ENCODE measurements around the gene DSC3. TPM values are rescaled to one million over a fixed set of nuclear protein-coding genes. Genes with fewer than 3 reads are reported as not detected.

The DSC3 gene
- total and polyA plus RNA-seq, 9 of the 15 experiments (the other 6 are each of a cell fraction or from before 2014, with no cell fraction given): 0.01 to 0.40 (median 0.07) TPM

DNA sequence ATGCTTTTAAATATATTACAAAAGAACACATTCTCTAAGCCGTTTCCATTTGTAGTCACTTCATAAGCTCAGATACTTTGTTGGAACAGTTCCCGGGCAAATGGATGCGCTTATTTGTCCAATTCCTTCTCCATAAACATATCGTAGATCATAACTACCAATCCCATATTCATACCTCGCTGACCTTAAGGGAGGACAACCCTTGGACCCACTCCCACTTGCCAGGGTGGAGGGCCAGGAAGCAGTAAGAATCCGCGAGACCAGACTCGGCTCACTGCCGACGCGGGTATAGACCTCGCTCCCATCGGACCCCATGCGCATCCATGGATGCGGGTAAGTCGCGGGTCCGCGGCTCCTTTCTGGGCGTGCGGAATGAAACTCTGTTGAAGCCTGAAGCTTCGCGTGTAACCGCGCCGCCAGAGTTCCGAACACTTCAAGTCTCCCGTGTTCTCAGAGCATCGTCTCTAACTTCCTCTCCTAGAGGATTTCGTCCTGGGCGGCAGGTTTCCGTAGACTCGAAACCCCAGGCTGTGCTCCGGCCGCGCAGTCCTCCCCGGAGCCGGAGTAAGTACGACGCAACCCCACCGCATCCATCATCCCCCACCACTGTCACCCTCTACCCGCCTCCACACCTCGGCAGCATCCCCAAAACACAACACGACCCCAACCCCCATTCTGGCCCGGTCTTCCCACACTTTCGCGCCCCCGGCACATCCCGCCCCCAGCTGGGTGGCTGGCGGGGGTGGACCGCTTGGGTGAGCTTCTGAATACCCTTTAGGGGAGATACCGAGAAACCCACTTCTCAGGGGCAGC, 1.1 kb downstream of the DSC3 start:
- H3K4me1 ChIP-seq (replicated peaks in 1 of 2; ENCODE audit: control insufficient read depth in 2 of 2, insufficient read depth in 2 of 2, low read length in 2 of 2): peaks cover 0 to 18% of the 10 kb centered on the region in 2 experiments; a peak in 1 of 5 replicates
- no peak for FAIRE-seq
- ChIA-PET POLR2A (no interaction called here), CTCF (ENCODE audit: low intra/inter-chr PET ratio) (no interaction called here)
- H3K4me3 ChIP-seq: no peak overlapping the region
- in situ Hi-C loops (cut with MboI): no loop called here
- no peak overlapping the region for H3K9ac ChIP-seq (ENCODE audit: insufficient read depth in 1 of 2, low read depth in 2 of 2, low read length in 2 of 2)
- no peaks in the 10 kb centered on the region for H3K9me3 ChIP-seq (replicated peaks; ENCODE audit: control insufficient read depth, insufficient read depth, low read depth, low read length)
- intact Hi-C loops (cut with micrococcal nuclease): no loop called here
- H3K79me2 ChIP-seq (ENCODE audit: control insufficient read depth, insufficient read depth, low read length): no peaks in the 10 kb centered on the region
- DNase-seq (ENCODE audit: extremely low read depth in 1 of 4, low spot score in 3 of 4): no peak
- H3K27me3 ChIP-seq (ENCODE audit: control insufficient read depth in 2 of 2, insufficient read depth in 2 of 2, low read length in 2 of 2): peaks cover 0 to 23% of the 10 kb centered on the region in 2 experiments; a peak in 2 of 5 replicates
- H2AFZ ChIP-seq (ENCODE audit: low read depth, low read length): no peak overlapping the region
- H3K4me2 ChIP-seq (ENCODE audit: insufficient read depth, low read length): no peak overlapping the region
- 55% methylated on average over 52 of the region's 52 CpGs for WGBS (ENCODE audit: insufficient coverage, low coverage, missing lambda C conversion rate)
- H4K20me1 ChIP-seq (replicated peaks; ENCODE audit: control insufficient read depth, insufficient read depth, low read length): no peaks in the 10 kb centered on the region
- H3K27ac ChIP-seq (ENCODE audit: extremely low read depth, low read depth, low read length): no peak overlapping the region
- H3K9me1 ChIP-seq (ENCODE audit: control insufficient read depth, insufficient read depth, low read length): no peaks in the 10 kb centered on the region
- no peaks in the 10 kb centered on the region for H3K36me3 ChIP-seq (ENCODE audit: control insufficient read depth, insufficient read depth, low read length)
- BruUV-seq (replicated peaks): no TSS peak
- no peak for ATAC-seq
- no peak for TF ChIP-seq ZNF212 (CRISPR knock-in tag; IDR thresholded peaks at IDR 0.05)
- TF ChIP-seq ZNF766 (CRISPR knock-in tag; conservative IDR thresholded peaks at IDR 0.05): no peak
- TF ChIP-seq SIN3B (IDR thresholded peaks at IDR 0.05; ENCODE audit: low read depth): no peak
- no peak for TF ChIP-seq IFI16 (CRISPR knock-in tag; IDR thresholded peaks at IDR 0.05)
- TF ChIP-seq MTA3 (IDR thresholded peaks at IDR 0.05; ENCODE audit: borderline replicate concordance): no peak
- TF ChIP-seq NCOR1 (IDR thresholded peaks at IDR 0.05): no peak
- TF ChIP-seq ZNF263 (CRISPR knock-in tag; IDR thresholded peaks at IDR 0.05; ENCODE audit: borderline replicate concordance): no peak
- TF ChIP-seq, protein P1, sequence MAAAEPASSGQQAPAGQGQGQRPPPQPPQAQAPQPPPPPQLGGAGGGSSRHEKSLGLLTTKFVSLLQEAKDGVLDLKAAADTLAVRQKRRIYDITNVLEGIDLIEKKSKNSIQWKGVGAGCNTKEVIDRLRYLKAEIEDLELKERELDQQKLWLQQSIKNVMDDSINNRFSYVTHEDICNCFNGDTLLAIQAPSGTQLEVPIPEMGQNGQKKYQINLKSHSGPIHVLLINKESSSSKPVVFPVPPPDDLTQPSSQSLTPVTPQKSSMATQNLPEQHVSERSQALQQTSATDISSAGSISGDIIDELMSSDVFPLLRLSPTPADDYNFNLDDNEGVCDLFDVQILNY (CRISPR knock-in tag; IDR thresholded peaks at IDR 0.05): no peak
- TF ChIP-seq FOXP1 (CRISPR knock-in tag; IDR thresholded peaks at IDR 0.05): no peak
- no peak for TF ChIP-seq SRF (CRISPR knock-in tag; IDR thresholded peaks at IDR 0.05)
